Activated CD4-positive, alpha-beta T cell treated with anti-CD3 and anti-CD28 coated beads, Interleukin-2, amount 10 ng/mL, durations not matched to agents 7 days and 5 days (primary cell): ENCODE data around the gene MINDY4B. TPM values are rescaled to one million over a fixed set of nuclear protein-coding genes. Genes with fewer than 3 reads are reported as not detected.

ENCODE experiments used
- CTCF ChIA-PET: fragments of 350-600 bp; sonication (Branson Sonifier 250); formaldehyde crosslinking; loops from one replicate; lab custom pipeline; 2021; ENCODE audit warnings: antibody characterized with exemption; lab: Charles Lee
- POLR2A ChIA-PET: fragments of 350-600 bp; sonication (Branson Sonifier 250); formaldehyde crosslinking; loops from one replicate; lab custom pipeline; 2021; ENCODE audit warnings: antibody characterized with exemption; lab: Charles Lee
- DNase-seq: peaks from one replicate; pipeline ENCODE4 v3.0.0-alpha.2; 2020
- H3K27ac Mint-ChIP-seq: one replicate; pipeline ENCODE4 v1.8.0; 2021; ENCODE audit warnings: mild to moderate bottlenecking, moderate library complexity, mixed read lengths
- H3K27me3 Mint-ChIP-seq: one replicate; pipeline ENCODE4 v1.8.0; 2021; ENCODE audit warnings: mixed read lengths
- H3K36me3 Mint-ChIP-seq: one replicate; pipeline ENCODE4 v1.8.0; 2021; ENCODE audit warnings: low read depth, mixed read lengths
- H3K4me1 Mint-ChIP-seq: one replicate; pipeline ENCODE4 v1.8.0; 2021; ENCODE audit warnings: mixed read lengths
- H3K4me3 Mint-ChIP-seq: one replicate; pipeline ENCODE4 v1.8.0; 2021; ENCODE audit warnings: mild to moderate bottlenecking, moderate library complexity, mixed read lengths
- H3K9me3 Mint-ChIP-seq: one replicate; pipeline ENCODE4 v1.8.0; 2021; ENCODE audit warnings: mixed read lengths
- total RNA-seq, 2 experiments: library from RNA; stranded (reverse); gene quantifications; one replicate each; pipeline ENCODE4 v1.2.3, GENCODE V29; 2021

MINDY4B gene
- total RNA-seq = not detected

DNA sequence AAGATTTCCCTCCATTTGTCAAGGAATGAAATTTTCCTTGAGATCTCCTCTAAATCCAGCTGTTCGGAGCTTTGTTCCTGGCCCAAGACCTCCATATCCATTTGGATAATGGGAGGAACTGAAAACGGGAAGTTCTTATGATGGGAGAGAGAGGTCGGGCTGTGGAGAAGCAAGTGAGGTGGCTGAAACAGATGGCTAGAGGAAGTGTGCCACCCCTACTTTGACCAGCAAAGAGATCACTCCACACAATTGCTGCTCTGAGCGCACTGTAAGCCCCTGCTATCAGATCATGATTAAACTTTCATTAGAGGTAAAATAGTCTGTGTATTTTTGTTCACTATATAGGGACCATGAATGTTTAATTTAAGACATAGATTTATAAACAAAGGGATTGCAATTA, at the start of gene MINDY4B:
Gene MINDY4B (minus strand): TSS at position 101 of the 400 bp plus-strand sequence. CDS start 0 bp downstream, at position 101.
- Mint-ChIP-seq H3K36me3 (no peaks in the 10 kb centered on the region), H3K9me3 (no peaks in the 10 kb centered on the region), H3K4me1 (no peaks in the 10 kb centered on the region), H3K4me3 (no peak within 1 kb of the TSS), H3K27ac (no peak within 1 kb of the TSS), H3K27me3 (peaks cover 30% of the 10 kb centered on the region)
- no peak for DNase-seq
- CTCF ChIA-PET = no interaction called here
- POLR2A ChIA-PET = no interaction called here

DNA sequence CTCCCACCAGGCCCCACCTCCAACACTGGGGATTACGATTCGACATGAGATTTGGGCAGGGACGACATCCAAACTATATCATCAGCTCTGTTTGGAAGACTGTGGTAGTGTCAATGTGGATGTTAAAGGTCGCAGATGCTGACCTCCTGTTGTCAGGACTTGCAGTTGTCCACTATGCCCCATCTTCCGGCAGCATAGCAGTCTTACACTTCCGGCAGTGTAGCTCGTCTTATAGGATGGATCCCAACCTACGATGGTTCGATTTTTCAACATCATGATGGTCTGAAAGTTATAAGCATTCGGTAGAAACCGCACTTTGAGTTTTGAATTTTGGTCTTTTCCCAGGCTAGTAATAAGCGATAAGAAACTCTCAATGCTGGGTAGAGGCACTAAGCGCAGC, 46.7 kb upstream of the MINDY4B start:
- Mint-ChIP-seq H3K9me3 (peaks cover 3% of the 10 kb centered on the region), H3K27ac (no peak overlapping the region), H3K36me3 (no peaks in the 10 kb centered on the region), H3K4me3 (no peak overlapping the region), H3K27me3 (peaks cover 52% of the 10 kb centered on the region), H3K4me1 (no peaks in the 10 kb centered on the region)
- ChIA-PET CTCF (interaction anchor here (1.0 kb wide), 1 partner anchor 11 kb away, joined by 3 read pairs; no protein-coding TSS in a partner anchor), POLR2A (no interaction called here)
- no peak for DNase-seq

DNA sequence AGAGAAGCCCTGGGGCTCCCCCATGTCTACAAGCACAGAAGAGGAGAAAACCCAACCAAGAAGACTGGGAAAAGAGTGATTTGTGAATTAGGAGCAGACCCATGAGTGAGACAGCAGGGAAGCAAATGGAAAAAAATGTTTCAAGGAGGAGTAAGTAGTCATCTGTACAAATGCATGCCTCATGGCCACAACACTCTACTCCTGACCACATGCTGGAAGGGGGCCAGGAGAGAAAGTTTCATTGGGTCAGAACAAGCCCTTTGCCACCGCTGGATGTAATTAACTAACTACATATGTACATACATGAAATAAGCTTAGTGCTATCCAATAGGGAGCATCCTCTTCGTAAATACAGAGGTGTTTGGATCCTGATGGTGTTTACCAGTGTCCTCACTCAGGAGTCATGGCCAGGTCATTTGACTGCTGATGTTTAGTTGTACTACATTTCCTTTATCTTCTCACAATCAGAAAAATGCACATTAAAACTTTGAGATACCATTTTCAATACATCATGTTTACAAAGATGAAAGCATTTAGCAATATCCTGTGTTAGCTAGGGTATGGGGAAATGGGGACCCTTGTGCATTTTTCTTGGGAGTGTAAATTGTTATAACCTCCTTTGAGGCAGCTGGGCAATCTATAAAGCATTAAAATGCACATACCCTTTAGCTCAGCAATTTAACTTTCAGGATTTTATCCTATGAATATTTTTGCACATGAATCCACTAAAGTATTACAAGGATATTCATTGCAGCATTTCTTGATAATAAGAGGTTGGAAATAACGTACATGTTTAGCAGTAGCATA, 40.2 kb upstream of the MINDY4B start:
- Mint-ChIP-seq H3K36me3 (no peaks in the 10 kb centered on the region), H3K27me3 (peaks cover 28% of the 10 kb centered on the region), H3K4me3 (no peak overlapping the region), H3K27ac (no peak overlapping the region), H3K4me1 (no peaks in the 10 kb centered on the region), H3K9me3 (no peaks in the 10 kb centered on the region)
- no peak for DNase-seq
- POLR2A ChIA-PET = no interaction called here
- CTCF ChIA-PET = no interaction called here

DNA sequence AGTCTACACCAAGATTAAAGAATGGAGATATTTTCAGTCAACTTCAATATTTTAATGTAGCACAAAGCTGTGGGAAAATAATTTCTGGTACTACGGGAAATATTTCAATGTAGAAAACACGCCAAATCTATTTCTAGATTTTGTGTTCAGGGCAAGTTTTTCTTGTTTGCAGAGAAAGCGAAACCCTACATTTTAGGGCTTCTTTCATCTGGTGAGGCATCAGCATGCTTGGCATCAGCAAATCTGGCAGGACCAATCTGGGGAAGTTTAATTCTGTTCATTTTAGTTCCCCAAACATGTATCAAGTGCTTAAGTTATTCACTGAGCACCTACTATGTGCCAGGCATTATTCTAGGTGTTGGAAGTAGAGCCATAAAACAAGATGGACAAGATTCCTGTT, 37.0 kb upstream of the MINDY4B start:
- no peaks in the 10 kb centered on the region for H3K36me3 Mint-ChIP-seq
- H3K9me3 Mint-ChIP-seq = no peaks in the 10 kb centered on the region
- ChIA-PET CTCF (no interaction called here), POLR2A (no interaction called here)
- H3K27me3 Mint-ChIP-seq = peaks cover 15% of the 10 kb centered on the region
- H3K27ac Mint-ChIP-seq = no peak overlapping the region
- no peak for DNase-seq
- H3K4me3 Mint-ChIP-seq = no peak overlapping the region
- H3K4me1 Mint-ChIP-seq = no peaks in the 10 kb centered on the region

DNA sequence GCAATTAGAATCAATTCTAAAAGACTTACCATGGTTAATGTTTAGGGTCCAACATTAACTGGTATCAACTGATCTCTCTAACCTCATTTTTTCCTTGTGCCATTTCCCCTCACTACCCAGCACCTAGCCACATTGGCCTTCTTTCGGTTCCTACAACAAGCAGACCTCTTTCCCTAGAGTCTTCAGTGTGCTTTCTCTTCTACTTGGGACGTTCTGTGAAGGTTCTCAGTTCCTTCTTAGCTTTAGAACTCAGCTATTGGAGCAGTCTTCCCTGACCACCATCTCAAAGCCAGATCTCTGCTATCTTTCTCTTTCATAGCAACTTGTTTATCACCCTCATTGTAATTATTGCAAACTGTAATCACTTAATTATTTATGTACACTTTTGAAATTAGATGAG, 31.5 kb upstream of the MINDY4B start:
- Mint-ChIP-seq H3K27me3 (peaks cover 32% of the 10 kb centered on the region), H3K4me1 (no peaks in the 10 kb centered on the region), H3K36me3 (no peaks in the 10 kb centered on the region), H3K9me3 (no peaks in the 10 kb centered on the region), H3K4me3 (no peak overlapping the region), H3K27ac (no peak overlapping the region)
- ChIA-PET POLR2A (no interaction called here), CTCF (no interaction called here)
- DNase-seq = no peak

DNA sequence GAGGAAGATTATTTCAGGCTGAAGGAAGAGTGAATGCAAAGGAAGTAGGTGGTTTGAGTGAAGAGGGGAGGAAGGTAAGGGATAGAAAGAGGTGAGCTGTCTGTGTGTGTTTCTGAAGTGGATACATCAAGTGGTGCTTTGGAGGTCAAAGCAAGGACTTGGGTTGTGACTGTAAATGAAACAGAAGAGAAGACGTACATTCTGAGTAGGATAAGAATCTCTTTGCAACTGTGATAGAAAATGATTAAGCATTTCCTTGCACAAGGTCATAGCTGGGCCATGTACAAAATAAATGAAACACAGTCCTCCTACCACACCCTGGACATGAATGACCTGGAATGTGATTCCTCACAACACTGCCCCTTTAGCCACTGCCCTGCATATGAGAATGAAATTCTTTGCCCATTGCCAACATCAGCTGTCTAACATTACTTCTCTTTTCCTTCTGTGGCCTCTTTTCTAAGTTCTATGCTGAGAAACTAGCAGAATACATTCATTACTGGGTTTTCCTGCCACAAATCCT, 28.3 kb upstream of the MINDY4B start:
- peaks cover 43% of the 10 kb centered on the region for H3K27me3 Mint-ChIP-seq
- no peaks in the 10 kb centered on the region for H3K4me1 Mint-ChIP-seq
- CTCF ChIA-PET = interaction anchor here (0.7 to 1.5 kb wide), 3 partner anchors 8 to 14 kb away, joined by 3 to 5 read pairs (median 3); no protein-coding TSS in a partner anchor
- H3K4me3 Mint-ChIP-seq = no peak overlapping the region
- H3K36me3 Mint-ChIP-seq = no peaks in the 10 kb centered on the region
- H3K27ac Mint-ChIP-seq = no peak overlapping the region
- H3K9me3 Mint-ChIP-seq = no peaks in the 10 kb centered on the region
- POLR2A ChIA-PET = no interaction called here
- DNase-seq = no peak

DNA sequence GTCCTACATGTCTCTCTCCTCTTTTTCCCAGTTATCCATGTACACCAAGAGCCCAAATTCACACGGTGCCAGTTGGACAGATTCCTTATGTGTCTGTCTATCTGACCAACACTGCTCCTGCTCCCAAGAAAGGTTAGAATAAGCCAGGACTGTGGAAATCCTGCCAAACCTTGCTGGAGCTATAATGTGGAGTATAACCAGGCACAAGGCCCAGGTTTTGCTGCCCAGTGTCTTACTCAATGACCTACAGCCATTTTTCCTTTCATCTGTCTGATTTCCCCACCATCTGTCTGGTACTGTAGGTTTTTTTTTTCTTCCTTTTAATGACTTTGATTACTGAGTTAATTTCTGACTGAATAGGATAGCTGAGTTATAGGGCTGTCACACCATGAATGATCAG, 26.5 kb upstream of the MINDY4B start:
- Mint-ChIP-seq H3K9me3 (no peaks in the 10 kb centered on the region), H3K27me3 (peaks cover 39% of the 10 kb centered on the region), H3K36me3 (no peaks in the 10 kb centered on the region), H3K4me1 (no peaks in the 10 kb centered on the region), H3K27ac (no peak overlapping the region), H3K4me3 (no peak overlapping the region)
- DNase-seq = no peak
- POLR2A ChIA-PET = interaction anchor here (0.7 kb wide), 1 partner anchor 62 kb away, joined by 5 read pairs; no protein-coding TSS in a partner anchor
- CTCF ChIA-PET = interaction anchor here (0.6 kb wide), 1 partner anchor 313 kb away, joined by 3 read pairs; no protein-coding TSS in a partner anchor

DNA sequence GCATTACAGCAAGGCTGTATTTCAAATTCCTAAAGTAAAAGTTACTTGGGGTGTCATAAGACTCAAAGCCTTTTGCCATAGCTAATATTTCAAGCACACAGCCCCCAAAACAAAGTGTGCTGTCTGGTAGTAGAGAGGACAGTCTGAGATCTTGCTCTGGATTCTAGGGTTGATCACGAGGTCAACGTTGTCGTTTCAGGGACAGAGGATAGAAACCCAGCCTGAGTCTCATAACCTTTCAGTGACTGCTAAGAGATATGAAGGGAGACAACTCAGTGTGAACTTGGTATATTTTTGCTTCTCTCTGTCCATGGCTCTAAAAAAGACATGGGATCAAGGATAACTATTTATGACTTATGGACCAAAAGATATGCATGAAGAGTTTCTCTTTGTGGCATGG, 25.6 kb upstream of the MINDY4B start:
- H3K4me3 Mint-ChIP-seq = no peak overlapping the region
- no peak for DNase-seq
- H3K4me1 Mint-ChIP-seq = peaks cover 4% of the 10 kb centered on the region
- H3K27ac Mint-ChIP-seq = no peak overlapping the region
- peaks cover 30% of the 10 kb centered on the region for H3K27me3 Mint-ChIP-seq
- no peaks in the 10 kb centered on the region for H3K9me3 Mint-ChIP-seq
- CTCF ChIA-PET = no interaction called here
- POLR2A ChIA-PET = no interaction called here
- no peaks in the 10 kb centered on the region for H3K36me3 Mint-ChIP-seq

DNA sequence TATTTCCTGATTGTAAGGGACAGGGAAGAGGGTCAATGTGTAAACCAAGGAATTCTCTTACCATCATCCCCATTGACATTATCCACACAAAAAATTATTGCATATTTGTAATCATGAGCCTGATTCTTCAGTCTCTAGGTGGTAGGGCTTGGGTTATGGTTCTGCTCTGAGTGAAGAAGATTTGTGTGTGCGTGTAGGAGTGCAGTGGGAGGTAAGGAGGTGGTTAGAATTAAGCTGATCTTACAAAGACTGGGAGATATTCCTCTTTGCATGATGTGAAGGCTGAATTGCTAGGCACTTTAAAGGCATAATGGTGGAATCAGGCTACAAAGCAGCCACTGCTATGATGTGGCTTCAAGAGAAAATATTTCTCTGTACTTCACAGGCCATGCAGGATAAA, 23.0 kb upstream of the MINDY4B start:
- H3K9me3 Mint-ChIP-seq = no peaks in the 10 kb centered on the region
- CTCF ChIA-PET = no interaction called here
- no peak overlapping the region for H3K27ac Mint-ChIP-seq
- POLR2A ChIA-PET = interaction anchor here (0.5 to 0.6 kb wide), 2 partner anchors 11 to 42 kb away, joined by 3 read pairs; no protein-coding TSS in a partner anchor
- H3K36me3 Mint-ChIP-seq = no peaks in the 10 kb centered on the region
- H3K4me3 Mint-ChIP-seq = no peak overlapping the region
- H3K27me3 Mint-ChIP-seq = peaks cover 28% of the 10 kb centered on the region
- DNase-seq = no peak
- H3K4me1 Mint-ChIP-seq = peaks cover 10% of the 10 kb centered on the region

DNA sequence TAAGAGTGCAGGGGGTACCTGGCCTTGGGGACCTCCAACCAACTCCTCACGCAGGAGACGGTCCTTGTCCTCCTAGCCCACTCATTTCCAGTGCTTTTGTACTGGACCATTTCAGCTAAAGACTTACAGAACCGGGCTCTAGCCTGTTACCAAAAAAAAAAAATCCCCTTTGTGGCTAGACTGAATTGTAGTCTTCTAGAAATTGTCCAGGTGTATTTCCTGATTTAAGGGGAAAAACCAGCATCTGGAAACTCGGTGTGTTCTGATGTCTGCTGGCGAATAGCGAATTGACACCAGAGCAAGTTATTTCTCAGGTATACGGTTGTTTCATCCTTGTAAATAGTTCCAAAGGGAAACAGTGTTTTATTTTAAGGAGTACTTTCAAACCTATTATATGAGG, 21.1 kb upstream of the MINDY4B start:
- peaks cover 10% of the 10 kb centered on the region for H3K4me1 Mint-ChIP-seq
- H3K27me3 Mint-ChIP-seq = peaks cover 19% of the 10 kb centered on the region
- no peak for DNase-seq
- ChIA-PET POLR2A (no interaction called here), CTCF (interaction anchor here (0.6 to 1.8 kb wide), 3 partner anchors 8 to 274 kb away, joined by 3 to 5 read pairs (median 3); no protein-coding TSS in a partner anchor)
- no peaks in the 10 kb centered on the region for H3K9me3 Mint-ChIP-seq
- no peak overlapping the region for H3K27ac Mint-ChIP-seq
- H3K36me3 Mint-ChIP-seq = no peaks in the 10 kb centered on the region
- no peak overlapping the region for H3K4me3 Mint-ChIP-seq

DNA sequence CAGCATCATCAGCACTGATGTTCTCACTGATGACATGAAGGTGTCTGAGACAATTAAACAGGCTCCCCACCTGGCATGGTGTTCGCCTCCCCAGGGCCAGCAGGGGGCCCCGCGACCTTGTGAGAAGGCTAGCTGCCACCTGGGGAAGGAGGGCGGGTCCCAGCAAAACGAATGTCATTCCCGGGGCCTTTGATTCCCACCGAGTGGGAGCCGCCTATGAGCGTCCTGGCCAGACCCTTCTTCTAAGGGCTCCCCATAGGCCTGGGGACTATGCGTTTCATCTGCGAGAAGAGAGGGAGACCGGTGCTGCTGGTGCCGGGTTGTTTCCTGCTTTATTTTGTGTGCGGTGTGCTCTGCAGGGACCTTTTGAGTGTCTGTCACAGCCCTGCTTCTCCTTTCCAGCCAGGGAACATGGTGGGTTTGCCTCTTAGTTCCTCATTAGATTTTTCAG, 20.5 kb upstream of the MINDY4B start:
- Mint-ChIP-seq H3K27ac (no peak overlapping the region), H3K9me3 (no peaks in the 10 kb centered on the region), H3K4me3 (peak overlapping the region; percentile 31)

DNA sequence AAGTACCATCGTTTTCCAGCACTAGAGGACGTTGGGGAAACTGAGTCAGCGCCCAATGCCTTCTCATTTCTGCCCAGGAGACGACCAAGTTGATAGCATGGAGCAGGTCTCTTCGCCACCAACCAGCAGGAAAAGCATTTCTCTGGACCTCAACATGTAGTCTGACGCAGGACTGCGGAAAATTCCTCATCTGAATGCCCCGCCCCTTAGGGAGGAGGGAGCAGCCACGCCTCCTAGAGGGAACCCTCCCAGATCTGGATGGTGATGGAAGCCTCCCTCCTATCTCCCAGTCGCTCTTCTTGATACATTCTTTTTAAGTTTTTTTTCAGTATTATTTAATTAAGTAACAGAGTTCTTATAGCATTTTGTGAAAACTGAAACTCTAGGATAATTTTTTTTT, 17.4 kb upstream of the MINDY4B start:
- Mint-ChIP-seq H3K27me3 (peaks cover 15% of the 10 kb centered on the region), H3K4me1 (peaks cover 10% of the 10 kb centered on the region), H3K9me3 (no peaks in the 10 kb centered on the region), H3K4me3 (no peak overlapping the region), H3K27ac (no peak overlapping the region), H3K36me3 (no peaks in the 10 kb centered on the region)
- ChIA-PET POLR2A (no interaction called here), CTCF (interaction anchor here (1.0 to 1.1 kb wide), 2 partner anchors 9 to 11 kb away, joined by 3 read pairs; no protein-coding TSS in a partner anchor)
- DNase-seq = no peak

More for the DNA sequence above, 20.5 kb upstream of the MINDY4B start:
- CTCF ChIA-PET = interaction anchor here (0.6 to 1.8 kb wide), 5 partner anchors 8 to 275 kb away, joined by 3 to 5 read pairs (median 3); no protein-coding TSS in a partner anchor
- POLR2A ChIA-PET = no interaction called here
- H3K27me3 Mint-ChIP-seq = peaks cover 15% of the 10 kb centered on the region
- H3K36me3 Mint-ChIP-seq = no peaks in the 10 kb centered on the region
- DNase-seq = peak; percentile 62
- H3K4me1 Mint-ChIP-seq = peaks cover 10% of the 10 kb centered on the region

DNA sequence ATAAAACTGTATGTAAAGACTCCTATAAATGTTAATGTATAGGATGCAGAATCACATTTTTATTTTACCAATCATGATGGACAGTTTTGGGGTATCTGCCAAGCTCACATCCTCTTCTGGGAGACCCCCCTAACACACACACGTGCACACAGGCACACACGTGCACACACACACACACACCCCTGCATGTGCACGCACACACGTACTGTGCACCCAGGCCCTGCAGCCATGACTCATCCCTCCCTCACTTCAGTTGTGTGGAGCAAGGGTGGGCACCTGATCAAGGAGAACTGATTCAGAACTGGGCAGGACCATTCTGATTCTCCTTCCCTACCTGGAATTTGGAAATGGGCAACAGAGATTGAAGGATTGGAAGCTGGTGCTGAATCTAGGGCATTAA, 16.0 kb upstream of the MINDY4B start:
- H3K9me3 Mint-ChIP-seq = no peaks in the 10 kb centered on the region
- ChIA-PET CTCF (no interaction called here), POLR2A (no interaction called here)
- no peak overlapping the region for H3K4me3 Mint-ChIP-seq
- H3K36me3 Mint-ChIP-seq = no peaks in the 10 kb centered on the region
- no peak overlapping the region for H3K27ac Mint-ChIP-seq
- peaks cover 15% of the 10 kb centered on the region for H3K27me3 Mint-ChIP-seq
- DNase-seq = no peak
- H3K4me1 Mint-ChIP-seq = peaks cover 10% of the 10 kb centered on the region
